GM19438 (cell line): Measurements from ENCODE around the gene EIF1.
"Not testable (repeated sequence)": the region's sequence is repeated elsewhere in the genome, so short reads cannot be mapped to it uniquely, and the experiment has no call there.

Experiments
- ATAC-seq: cut with Tn5 transposase; IDR thresholded peaks from one replicate; pipeline ENCODE4 v1.9.1; 2021; ENCODE audit warnings: low read depth; ENCODE audit not compliant: unreplicated experiment

EIF1 gene

DNA sequence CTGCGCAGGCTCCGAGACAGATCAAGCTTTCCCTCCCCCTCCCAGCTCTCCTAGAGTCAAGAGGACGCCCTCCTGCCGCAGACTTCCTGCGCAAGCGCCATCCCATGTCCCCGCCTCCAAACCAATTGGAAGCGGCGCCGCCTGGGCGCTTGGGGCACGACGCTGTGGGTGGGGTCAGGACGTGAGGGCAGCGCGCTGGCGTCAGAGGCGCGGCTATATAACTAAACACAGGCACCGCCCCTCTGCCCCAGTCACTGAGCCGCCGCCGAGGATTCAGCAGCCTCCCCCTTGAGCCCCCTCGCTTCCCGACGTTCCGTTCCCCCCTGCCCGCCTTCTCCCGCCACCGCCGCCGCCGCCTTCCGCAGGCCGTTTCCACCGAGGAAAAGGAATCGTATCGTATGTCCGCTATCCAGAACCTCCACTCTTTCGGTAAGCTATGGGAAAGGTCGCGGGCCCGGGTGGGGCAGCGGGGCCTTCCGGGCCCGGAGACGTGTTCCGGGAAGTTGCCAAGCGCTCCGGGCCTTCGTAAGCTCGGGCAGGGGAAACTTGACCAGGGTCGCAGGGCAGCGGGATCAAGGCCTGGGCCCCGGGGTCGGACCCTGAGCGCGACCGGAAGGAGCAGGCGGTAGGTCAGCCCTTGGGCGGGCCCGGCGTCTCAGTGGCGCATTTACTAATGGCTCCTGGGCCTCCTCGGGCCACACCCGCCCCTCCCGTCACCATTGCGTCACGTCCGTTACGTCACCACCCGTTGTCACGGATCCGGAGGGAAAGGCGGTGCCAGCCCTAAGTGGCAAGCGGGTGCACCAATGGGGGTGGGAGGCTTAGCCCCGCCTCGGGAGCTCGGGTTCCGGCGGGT is at the start of gene EIF1:
Gene EIF1, plus strand, starts transcription at position 245 of the 856 bp plus-strand sequence. Its CDS starts 154 bp downstream, at position 399.
- ATAC-seq = peak; percentile 69

DNA sequence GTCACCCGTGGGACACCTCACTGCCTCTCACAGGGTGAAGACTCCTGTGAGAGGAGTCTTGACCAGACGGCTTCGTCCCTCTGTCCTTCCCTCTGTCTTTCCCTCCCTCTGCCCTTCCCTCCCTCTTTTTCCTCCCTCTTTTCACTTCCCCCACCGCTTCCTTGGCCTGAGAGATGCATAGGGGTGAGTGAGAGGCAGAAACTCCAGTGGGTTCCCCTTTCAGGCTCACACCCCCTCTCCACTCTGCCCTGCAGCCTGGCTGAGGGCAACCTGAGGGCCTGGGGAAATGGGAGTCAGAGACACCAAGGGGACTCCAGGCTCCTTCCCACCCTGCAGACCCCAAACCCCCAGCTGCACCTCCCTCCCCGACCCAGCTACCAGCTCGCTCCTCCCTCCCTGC is 49.7 kb upstream of the EIF1 start:
- no peak for ATAC-seq

DNA sequence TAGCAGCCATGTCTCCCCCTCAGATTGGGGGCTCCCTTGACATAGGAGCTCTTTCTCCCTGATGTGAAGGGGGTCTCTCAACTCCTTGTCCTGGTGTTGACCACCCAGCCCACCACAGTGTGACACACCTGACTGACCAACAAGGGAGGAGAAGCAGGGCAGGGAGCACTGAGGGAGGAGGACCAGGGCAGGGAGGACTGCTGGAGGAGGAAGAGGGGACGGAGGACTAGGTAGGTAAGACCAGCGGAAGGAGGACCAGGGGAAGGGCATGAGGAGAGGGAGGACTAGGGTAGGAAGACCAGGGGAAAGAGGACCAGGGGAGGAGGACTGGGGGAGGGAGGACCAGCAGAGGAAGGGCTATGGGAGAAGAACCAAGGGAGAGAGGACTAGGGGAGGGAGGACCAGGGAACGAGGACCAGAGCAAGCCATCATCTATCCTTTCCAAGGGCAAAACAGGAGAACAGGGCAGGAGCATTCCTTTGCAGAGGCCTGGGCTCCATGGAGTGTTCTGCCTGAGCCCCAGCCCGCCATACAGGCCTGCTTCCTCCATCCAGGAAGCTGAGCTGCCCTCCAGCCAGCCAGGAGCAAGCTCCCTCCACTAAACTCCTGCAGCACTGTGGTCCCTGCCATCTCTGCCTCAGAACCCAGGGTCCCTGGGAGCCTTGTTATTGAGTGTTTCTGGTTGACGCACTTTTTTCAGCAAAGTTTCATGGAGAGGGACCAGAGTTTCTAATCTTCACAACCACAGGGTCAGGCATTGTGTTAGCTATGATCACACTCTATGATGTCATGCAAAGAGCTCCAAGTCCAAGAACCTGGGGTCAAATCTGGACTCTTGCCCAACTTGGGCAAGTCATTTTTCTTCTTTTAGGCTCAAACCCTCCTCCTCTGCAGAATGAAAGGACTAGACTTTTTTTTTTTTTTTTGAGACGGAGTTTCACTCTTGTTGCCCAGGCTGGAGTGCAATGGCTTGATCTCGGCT is 48.9 kb upstream of the EIF1 start:
- no peak for ATAC-seq

DNA sequence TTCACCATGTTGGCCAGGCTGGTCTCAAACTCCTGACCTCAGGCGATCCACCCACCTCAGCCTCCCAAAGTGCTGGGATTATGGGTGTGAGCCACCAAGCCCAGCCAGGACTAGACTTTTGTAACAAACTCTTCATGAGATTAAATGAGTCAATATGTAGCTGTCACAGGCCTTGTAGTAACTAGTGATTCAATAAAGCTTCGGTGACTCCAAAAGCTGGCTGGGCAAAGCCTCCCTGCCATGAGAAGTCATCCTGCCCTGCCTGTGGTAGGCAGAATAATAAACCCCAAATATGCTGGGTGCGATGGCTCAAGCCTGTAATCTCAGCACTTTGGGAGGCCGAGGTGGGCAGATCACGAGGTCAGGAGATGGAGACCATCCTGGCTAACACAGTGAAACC is 48.1 kb upstream of the EIF1 start:
- not testable (repeated sequence) for ATAC-seq

DNA sequence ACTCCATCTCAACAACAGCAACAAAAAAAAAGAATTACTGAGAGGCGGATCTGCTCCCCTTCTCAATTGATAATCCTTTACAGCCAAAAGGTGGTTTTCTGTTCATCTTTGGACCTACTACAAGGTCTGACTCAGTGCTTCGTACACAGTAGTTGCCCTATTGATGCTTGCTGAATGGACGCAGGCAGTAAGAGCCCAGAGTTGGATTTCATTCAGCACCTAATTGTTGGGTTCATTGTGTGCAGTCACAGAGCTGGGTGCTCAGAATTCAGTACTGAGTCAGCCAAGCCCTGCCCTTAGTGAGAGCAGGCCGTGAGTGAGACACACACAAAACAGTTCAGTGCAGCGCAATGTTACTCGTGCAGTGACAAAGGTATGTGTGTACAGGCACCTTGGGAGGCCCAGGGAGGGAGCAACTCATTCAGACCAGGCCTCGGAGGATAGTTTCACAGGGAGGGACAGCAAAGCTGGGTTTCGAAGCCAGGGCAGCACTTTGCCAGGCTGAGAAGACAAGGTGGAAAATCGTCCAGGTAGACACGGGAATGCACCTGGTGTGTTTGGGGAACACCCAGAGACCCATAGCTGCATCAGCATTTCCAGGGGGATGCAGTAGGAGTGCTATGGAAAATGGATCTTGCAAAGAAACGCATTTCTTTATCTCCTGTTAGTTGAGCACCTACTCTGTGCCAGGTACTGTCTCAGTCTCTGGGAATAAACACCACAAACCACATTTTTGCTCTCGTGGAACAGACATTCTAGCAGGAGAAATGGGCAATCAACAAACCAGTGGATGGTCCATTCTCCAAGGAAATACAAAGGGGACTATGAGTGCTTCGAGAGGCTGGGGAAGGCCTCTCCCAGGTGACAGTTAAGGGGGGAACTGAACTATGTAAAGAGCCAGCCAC is 46.2 kb upstream of the EIF1 start:
- ATAC-seq = no peak

DNA sequence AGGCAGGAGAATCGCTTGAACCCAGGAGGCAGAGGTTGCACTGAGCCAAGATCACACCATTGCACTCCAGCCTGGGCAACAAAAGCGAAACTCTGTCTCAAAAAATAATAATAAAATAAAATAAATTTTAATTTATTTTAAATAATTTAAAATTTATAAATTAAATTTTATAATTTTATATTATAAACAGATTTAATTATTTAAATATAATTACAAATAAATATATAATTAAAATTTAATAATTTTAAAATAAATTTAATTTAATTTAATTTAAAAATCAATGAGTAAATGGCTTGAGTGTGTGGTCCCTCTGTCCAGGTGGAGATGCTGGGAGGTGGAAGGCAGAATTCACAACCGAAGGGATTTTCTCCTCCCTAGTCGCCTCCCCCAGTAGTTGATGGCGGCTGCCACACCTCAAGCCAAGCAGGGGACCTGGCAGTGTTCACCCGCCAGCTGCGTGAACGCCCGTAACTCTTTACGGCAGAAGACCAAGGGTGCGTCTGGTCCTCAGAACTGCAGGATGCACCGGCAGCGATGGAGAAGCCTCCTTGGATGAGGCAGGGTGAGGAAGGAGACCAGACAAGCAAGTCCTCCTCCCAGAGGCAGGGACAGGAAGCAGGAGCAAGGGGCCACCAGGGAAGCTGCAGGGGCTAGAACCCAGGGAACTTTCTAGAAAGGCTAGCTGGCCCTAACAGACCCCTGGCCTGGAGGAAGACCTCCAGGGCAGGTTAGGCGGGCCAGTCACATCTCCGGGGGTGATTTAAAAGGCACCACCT is 41.5 kb upstream of the EIF1 start:
- no peak for ATAC-seq

DNA sequence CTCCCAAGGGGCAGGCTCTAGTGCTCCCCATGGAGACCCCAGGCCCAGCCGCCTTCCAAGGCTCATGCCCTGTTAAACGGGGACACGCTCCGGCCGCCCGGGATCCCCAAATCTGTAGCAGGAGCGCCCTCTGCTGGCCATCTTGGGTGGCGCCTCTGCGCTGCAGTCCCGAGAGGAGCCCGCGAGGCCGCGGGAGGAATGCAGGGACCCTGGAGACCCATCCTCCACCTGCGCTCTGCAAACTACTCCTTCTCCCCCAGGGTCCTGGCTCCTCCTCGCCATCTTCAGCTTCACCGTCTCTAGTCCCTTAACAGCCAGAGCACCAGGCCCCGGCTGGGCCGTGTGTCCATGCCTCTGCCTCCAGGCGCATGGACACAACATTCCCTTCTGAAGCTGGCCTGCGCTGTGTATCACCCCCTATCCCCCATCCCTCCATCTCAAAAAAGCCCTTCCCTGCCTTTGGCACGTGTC is 40.7 kb upstream of the EIF1 start:
- peak; percentile 65 for ATAC-seq

DNA sequence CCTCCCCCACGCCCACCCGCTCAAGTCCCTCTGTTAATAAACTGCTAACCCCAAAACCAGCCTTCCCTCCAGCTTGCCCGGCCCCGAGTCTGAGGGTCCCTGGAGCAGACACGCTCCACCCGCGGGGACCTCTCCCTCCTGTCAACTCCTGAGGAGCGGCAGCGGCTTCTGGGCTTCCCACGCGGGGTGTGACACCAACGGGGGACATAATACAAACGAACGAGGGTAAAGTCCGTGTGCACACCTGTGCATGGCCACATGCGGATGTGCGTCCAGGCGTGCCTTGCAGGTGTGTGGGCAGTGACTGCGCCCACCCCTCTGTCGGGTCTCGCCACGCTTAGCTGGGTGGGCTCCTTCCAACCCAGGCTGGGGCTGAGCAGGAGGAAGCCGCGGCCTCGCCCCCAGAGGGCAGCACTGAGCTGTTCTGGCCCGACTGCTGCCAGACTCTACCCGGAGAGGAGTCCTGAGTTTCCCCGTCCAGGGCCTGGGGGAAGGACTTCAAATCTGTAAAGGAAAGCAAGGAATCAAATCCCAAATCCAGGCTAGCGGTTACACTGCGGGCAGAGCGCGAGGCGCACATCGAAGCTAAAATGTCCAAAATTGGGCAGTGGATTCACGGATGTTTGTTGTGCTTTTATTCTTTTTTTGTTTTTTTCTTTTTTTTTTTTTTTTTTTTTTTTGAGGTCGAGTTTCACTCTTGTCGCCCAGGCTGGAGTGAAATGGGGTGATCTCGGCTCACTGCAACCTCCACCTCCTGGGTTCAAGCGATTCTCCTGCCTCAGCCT is 40.1 kb upstream of the EIF1 start:
- ATAC-seq = no peak

DNA sequence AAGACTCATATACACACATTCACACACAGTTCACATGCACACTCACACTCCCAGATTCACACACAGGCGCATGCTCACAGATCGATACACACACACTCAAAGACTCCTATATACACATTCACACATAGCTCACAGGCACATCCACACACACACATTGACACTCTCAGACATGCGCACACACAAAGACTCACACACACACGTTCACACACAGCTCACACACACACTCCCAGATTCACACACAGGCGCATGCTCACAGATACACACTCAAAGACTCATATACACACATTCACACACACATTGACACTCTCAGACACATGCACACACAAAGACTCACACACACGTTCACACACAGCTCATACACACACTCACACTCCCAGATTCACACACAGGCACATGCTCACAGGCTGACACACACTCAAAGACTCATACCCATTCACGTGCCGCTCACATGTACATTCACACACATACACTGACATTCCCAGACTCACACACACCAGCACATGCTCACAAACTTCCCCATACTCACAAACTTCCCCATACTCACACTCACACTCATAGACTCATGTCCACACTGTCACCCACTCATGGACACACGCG is 38.7 kb upstream of the EIF1 start:
- no peak for ATAC-seq

DNA sequence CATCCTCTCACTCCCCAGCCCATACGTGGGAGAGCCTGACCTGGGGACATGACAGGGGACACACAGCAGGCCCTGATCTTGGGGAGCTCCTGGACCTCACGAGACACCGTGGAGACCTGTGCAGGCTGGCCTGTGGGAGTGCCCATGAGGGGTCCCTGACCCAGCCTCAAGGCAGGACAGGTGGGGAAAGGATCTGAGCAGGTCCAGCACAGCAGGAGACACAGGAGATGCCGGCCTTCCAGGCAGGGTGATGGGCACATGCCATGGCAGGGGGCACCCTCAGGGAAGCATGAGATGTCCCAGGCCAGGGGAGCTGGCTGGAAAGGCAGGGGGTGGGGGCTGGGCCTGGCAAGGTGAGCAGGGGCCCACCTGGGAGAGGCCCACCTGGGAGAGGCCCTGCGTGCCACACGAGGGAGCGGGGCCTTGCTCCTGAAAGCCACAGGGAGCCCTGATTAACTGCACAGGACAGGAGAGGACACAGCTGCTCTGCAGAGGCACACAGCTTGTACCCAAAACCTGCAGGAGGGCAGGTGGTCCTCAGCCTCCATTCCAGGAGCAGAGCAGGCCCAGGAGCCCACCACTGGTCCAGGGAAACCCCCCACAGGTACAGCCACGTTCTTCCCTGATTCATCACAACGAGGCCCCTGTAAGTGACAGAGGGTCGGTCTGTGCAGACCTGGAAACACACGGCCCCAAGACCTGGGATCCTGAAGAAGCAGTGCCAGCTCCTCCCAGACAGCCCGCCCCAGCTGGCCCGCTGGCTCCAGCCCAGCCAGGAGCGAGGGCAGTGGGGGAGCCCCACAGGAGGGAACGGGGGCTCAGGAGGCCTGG is 37.7 kb upstream of the EIF1 start:
- no peak for ATAC-seq

DNA sequence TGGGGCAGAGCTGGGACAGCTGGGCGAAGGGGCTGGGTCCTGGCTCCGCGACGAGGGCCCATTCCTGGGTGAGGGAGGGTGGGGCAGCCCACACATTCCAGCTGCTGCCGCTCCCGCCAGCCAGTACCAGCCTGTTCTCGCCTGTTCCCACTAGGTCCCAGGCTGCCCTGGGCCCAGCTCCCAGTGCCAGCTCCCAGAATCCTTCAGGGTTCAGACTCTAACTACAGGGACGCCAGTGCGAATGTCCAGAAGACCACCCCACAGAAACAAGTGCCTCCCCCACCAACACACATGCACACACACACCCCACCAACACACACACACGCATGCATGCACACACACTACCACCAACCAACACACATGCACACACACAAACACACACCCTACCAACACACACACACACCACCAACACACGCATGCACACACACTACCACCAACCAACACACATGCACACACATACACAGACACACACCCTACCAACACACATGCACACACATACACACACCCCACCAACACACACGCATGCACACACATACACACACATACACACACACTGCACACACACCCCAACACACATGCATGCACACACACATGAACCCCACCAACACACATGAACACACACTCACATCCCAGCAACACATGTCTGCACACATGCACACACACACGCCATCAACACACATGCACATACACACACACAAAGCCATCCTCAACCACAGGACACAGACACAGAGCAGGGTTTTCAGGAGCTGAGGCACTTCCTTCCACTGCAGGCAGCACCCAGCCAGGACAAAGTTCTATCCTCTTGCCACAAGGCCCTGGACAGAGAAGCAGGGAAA is 36.8 kb upstream of the EIF1 start:
- ATAC-seq = no peak

DNA sequence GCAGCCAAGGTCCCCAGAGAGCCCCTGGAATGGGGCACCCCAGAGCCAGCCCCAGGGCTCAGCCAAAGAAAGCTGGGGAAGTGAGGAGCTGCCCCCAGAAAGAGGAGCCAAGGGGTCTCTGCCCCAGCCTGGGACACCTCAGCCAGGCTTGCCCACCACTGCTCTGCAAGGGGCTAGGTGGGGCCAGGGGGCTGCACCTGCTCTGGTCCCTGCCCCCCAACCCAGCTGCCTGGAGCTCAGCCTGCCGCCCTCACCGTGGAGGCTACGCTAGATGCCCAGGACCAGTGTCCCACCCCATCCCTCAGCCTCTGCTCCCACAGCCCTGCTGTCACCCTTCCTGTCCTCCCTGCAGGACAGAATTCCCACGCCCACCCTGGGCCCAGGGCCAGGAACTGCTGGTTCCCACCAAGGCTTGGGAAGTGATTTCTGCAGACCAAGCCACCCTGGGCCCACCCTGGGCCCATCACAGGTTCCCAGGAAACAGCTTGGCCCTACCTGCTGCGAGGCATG is 36.2 kb upstream of the EIF1 start:
- no peak for ATAC-seq

DNA sequence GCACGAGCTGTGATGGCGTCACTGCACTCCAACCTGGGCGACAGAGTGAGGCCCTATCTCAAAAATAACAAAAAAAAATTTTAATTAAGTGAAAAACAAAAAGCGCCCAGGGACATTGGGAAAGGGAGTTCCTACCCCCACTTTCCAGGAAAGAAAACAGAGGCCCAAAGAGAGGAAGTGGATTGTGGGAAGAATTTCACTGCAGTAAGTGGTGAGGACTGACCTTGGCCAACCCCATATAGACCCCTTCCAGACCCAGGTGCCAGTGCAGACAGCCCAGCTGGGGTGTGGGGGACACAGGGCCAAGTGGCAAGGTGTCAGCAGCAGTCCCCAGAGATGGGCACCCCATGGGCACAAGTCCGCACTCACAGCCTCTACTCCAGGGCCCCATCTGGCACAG is 35.3 kb upstream of the EIF1 start:
- ATAC-seq = no peak

DNA sequence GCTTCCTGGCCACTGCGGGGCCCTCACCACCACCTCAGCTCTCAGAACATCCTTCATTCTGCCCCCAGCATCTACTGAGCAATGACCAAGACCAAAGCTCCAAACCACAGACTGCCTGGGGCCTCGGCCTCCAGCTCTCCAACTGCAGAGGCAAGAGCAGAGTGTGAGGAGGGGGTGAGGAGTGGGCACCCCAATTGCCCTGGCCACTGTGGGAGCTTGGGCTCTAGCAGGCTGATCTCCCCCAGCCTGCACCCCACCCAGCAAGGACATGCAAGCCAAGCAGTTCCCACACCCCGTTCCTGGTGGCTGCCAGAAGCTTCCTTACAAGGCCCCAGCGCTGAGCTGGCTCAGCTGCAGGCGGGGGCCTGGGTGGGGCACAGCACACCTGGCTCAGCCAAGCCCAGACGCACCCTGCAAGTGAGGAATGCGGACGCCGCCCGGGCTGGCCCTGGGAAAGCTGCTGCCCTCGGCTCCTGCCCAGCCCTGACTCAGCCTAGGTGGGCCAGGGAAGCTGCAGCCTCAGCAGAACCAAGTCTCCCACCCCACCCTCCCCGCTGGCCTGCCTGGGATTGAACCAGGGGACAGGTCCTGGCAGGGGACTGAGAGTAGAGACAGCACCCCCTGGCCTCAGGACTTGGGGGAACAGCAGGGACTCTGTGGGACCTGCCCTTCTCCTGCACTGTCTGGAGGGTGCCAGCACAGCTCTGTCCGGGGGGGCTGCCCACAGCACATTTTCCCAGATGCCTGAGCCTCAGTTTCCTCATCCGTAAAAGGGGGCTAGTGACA is 34.6 kb upstream of the EIF1 start:
- ATAC-seq = no peak
